HG03342 (cell line): ENCODE data around the gene PRCC.
A peak's percentile ranks its signal among the peaks of the same experiment; 100 is the strongest.

Experiments used
- ATAC-seq: cut with Tn5 transposase; IDR thresholded peaks from one replicate; pipeline ENCODE4 v1.9.1; 2021; ENCODE audit warnings: mild to moderate bottlenecking, moderate library complexity; ENCODE audit not compliant: unreplicated experiment

The PRCC gene

GRCh38 chr1:156811168-156811567 is 43.8 kb downstream of the PRCC start:
- no peak for ATAC-seq

GRCh38 chr1:156812293-156812990 is 45.1 kb downstream of the PRCC start:
- no peak for ATAC-seq

GRCh38 chr1:156813298-156813697 is 46.0 kb downstream of the PRCC start:
- no peak for ATAC-seq

- ATAC-seq = no peak
Measured at GRCh38 chr1:156813750-156814570, 46.6 kb downstream of the PRCC start.

- no peak for ATAC-seq
Measured at GRCh38 chr1:156814571-156815260, 47.4 kb downstream of the PRCC start.

GRCh38 chr1:156815307-156815826 is 48.0 kb downstream of the PRCC start:
- ATAC-seq = no peak

GRCh38 chr1:156815961-156816422 is 48.7 kb downstream of the PRCC start:
- no peak for ATAC-seq

- ATAC-seq = peak; percentile 81
Measured at GRCh38 chr1:156816561-156817328, 49.4 kb downstream of the PRCC start, which contains the start of gene SH2D2A. Gene SH2D2A (minus strand): TSS chr1:156816848. CDS start chr1:156816708, 140 bp downstream.

- no peak for ATAC-seq
Measured at GRCh38 chr1:156821801-156822200, 54.5 kb downstream of the PRCC start.

GRCh38 chr1:156822680-156823079 is 55.3 kb downstream of the PRCC start:
- no peak for ATAC-seq

- ATAC-seq = no peak
Measured at GRCh38 chr1:156823210-156823790, 56.0 kb downstream of the PRCC start.

- ATAC-seq = no peak
Measured at GRCh38 chr1:156826630-156827029, 59.3 kb downstream of the PRCC start.

- ATAC-seq = no peak
Measured at GRCh38 chr1:156828400-156829124, 61.2 kb downstream of the PRCC start.

GRCh38 chr1:156832434-156832833 is 65.1 kb downstream of the PRCC start:
- ATAC-seq = no peak

- ATAC-seq = no peak
Measured at GRCh38 chr1:156833603-156834002, 66.3 kb downstream of the PRCC start.

- no peak for ATAC-seq
Measured at GRCh38 chr1:156834322-156834721, 67.0 kb downstream of the PRCC start.

- no peak for ATAC-seq
Measured at GRCh38 chr1:156836041-156836654, 68.8 kb downstream of the PRCC start.

- ATAC-seq = no peak
Measured at GRCh38 chr1:156836892-156837291, 69.6 kb downstream of the PRCC start.

- ATAC-seq = no peak
Measured at GRCh38 chr1:156838972-156839371, 71.6 kb downstream of the PRCC start.
